Measurements from ENCODE around the gene GRM2.

GRCh38 chr3:51680196-51680595 lies 26.7 kb upstream of the GRM2 start:
- TF ChIP-seq CTCF (conservative IDR thresholded peaks at IDR 0.05 in 1 of 2, IDR thresholded peaks at IDR 0.05 in 1 of 2; ENCODE audit: extremely low read depth in 1 of 2, insufficient read depth in 1 of 2, low read depth in 1 of 2, low read length in 2 of 2) (no peak), EZH2 (IDR thresholded peaks at IDR 0.05; ENCODE audit: borderline replicate concordance, low read length) (no peak)
